HCT116 (cell line): ENCODE data around the gene FIBCD1. TPM values are rescaled to one million over a fixed set of nuclear protein-coding genes. Genes with fewer than 3 reads are reported as not detected.

Experiments
- ATAC-seq: fragments of 200-7000 bp; cut with Tn5 transposase; 2 replicates; pipeline ENCODE4 v1.9.1; 2020; ENCODE audit warnings: mild to moderate bottlenecking, moderate library complexity
- BruUV-seq: library from RNA; stranded (reverse); fragments of 400-500 nt; replicated peaks from 2 replicates; lab custom pipeline; 2021; lab: Mats Ljungman, UMichigan
- CTCF ChIA-PET: fragments of 300-600 bp; sonication (Branson Sonifier 250); formaldehyde crosslinking; loops from one replicate; lab custom pipeline; 2021; ENCODE audit warnings: antibody characterized with exemption; lab: Charles Lee
- POLR2A ChIA-PET: fragments of 300-600, 350-600 bp; sonication (Branson Sonifier 250); formaldehyde crosslinking; loops from one replicate; lab custom pipeline; 2021; ENCODE audit warnings: antibody characterized with exemption; lab: Charles Lee
- RAD21 ChIA-PET, 2 experiments: fragments of 300-600 bp; sonication (Branson Sonifier 250); formaldehyde crosslinking; loops; one replicate each; lab custom pipeline; 2023; ENCODE audit warnings: low total read pairs in 2 of 2; ENCODE audit not compliant: uncharacterized antibody in 2 of 2, unreplicated experiment in 2 of 2, low non-redundant PET in 1 of 2; lab: Charles Lee
- DNase-seq: peaks from one replicate; pipeline ENCODE4 v3.0.0-alpha.2; 2010; ENCODE audit warnings: low read depth, low spot score
- H2AFZ ChIP-seq: fragments of 200-600 bp; shearing (Covaris generic), sonication (generic); 2 replicates; pipeline ENCODE4 v1.6.1; 2017; ENCODE audit warnings: low read depth, mixed run types, mixed read lengths, antibody characterized with exemption, low read length; ENCODE audit not compliant: poor library complexity, severe bottlenecking
- H3K27ac ChIP-seq: 2 replicates; pipeline ENCODE4 v1.5.1; 2012; ENCODE audit warnings: low read depth, low read length
- H3K27me3 ChIP-seq: fragments of 200-600 bp; sonication (generic); 2 replicates; pipeline ENCODE4 v1.6.1; 2016; ENCODE audit warnings: mixed run types, low read length, mixed read lengths; ENCODE audit not compliant: insufficient read depth
- H3K36me3 ChIP-seq, 2 experiments: fragments of 200-500 bp in 1 of 2; fragments of 200-600 bp in 1 of 2; sonication (Bioruptor generic) in 1 of 2; sonication (generic) in 1 of 2; 2 replicates each; pipeline versions ENCODE4 v1.5.1 to v1.6.1; 2014 to 2016; ENCODE audit warnings: low read length in 2 of 2, inconsistent platforms in 1 of 2, mixed read lengths in 1 of 2, mixed run types in 1 of 2; ENCODE audit not compliant: insufficient read depth in 2 of 2, control insufficient read depth in 1 of 2
- H3K4me1 ChIP-seq, 2 experiments: fragments of 200-600 bp in 1 of 2; sonication (generic) in 1 of 2; 2 replicates each; pipeline versions ENCODE4 v1.5.1 to v1.6.1; 2012 to 2017; ENCODE audit warnings: low read length in 2 of 2, inconsistent platforms in 1 of 2, mild to moderate bottlenecking in 1 of 2, mixed read lengths in 1 of 2, mixed run types in 1 of 2, moderate library complexity in 1 of 2; ENCODE audit not compliant: insufficient read depth in 2 of 2, control insufficient read depth in 1 of 2
- H3K4me2 ChIP-seq: fragments of 200-600 bp; sonication (generic); 2 replicates; pipeline ENCODE4 v1.6.1; 2017; ENCODE audit warnings: mixed run types, low read length, mixed read lengths
- H3K4me3 ChIP-seq, 2 experiments: fragments of 200-600 bp in 1 of 2; sonication (generic) in 1 of 2; replicated peaks in 1 of 2; 2 replicates each; pipeline ENCODE4 v1.5.1; 2011 to 2016; ENCODE audit warnings: low read length in 2 of 2, control low read depth in 1 of 2, low read depth in 1 of 2, mild to moderate bottlenecking in 1 of 2, mixed read lengths in 1 of 2, mixed run types in 1 of 2
- H3K79me2 ChIP-seq: fragments of 200-600 bp; sonication (generic); 2 replicates; pipeline ENCODE4 v1.6.1; 2017; ENCODE audit warnings: mild to moderate bottlenecking, mixed run types, low read length, moderate library complexity, mixed read lengths; ENCODE audit not compliant: insufficient read depth
- H3K9ac ChIP-seq: fragments of 200-600 bp; sonication (generic); 2 replicates; pipeline ENCODE4 v1.6.1; 2016; ENCODE audit warnings: low read length, mixed read lengths
- H3K9me2 ChIP-seq: fragments of 200-600 bp; sonication (generic), shearing (Covaris generic); 2 replicates; pipeline ENCODE4 v1.6.1; 2017; ENCODE audit warnings: mixed run types, mild to moderate bottlenecking, moderate library complexity; ENCODE audit not compliant: insufficient read depth
- H3K9me3 ChIP-seq, 2 experiments: fragments of 200-500 bp in 1 of 2; fragments of 200-600 bp in 1 of 2; sonication (Bioruptor generic) in 1 of 2; sonication (generic) in 1 of 2; 2 replicates each; pipeline ENCODE4 v1.6.1; 2014 to 2017; ENCODE audit warnings: low read length in 2 of 2, mixed read lengths in 2 of 2, inconsistent platforms in 1 of 2, low read depth in 1 of 2, mild to moderate bottlenecking in 1 of 2, mixed run types in 1 of 2, moderate library complexity in 1 of 2; ENCODE audit not compliant: control insufficient read depth in 1 of 2, insufficient read depth in 1 of 2
- H4K20me1 ChIP-seq: fragments of 200-600 bp; sonication (generic), shearing (Covaris generic); 2 replicates; pipeline ENCODE4 v1.6.1; 2017; ENCODE audit warnings: mixed run types, mild to moderate bottlenecking, moderate library complexity; ENCODE audit not compliant: insufficient read depth
- CBX3 ChIP-seq: IDR thresholded peaks from 2 replicates; pipeline ENCODE4 v1.6.1; 2012; ENCODE audit warnings: low read depth
- CEBPB ChIP-seq: IDR thresholded peaks from 2 replicates; pipeline ENCODE4 v1.6.1; 2012; ENCODE audit warnings: low read depth
- EZH2 ChIP-seq: fragments of 200-600 bp; sonication (generic); IDR thresholded peaks from 2 replicates; pipeline ENCODE4 v1.6.1; 2017; ENCODE audit warnings: antibody characterized with exemption, mixed run types
- JUND ChIP-seq: IDR thresholded peaks from 2 replicates; pipeline ENCODE4 v1.6.1; 2012
- POLR2A ChIP-seq: IDR thresholded peaks from 2 replicates; pipeline ENCODE4 v1.7.0; 2011; ENCODE audit warnings: borderline replicate concordance; ENCODE audit not compliant: insufficient read depth, insufficient read length; ENCODE audit errors: extremely low read depth
- RAD21 ChIP-seq: IDR thresholded peaks from 2 replicates; pipeline ENCODE4 v1.6.1; 2012; ENCODE audit warnings: low read depth, mild to moderate bottlenecking
- REST ChIP-seq: IDR thresholded peaks from 2 replicates; pipeline ENCODE4 v1.6.1; 2012; ENCODE audit warnings: low read depth
- SP1 ChIP-seq: IDR thresholded peaks from 2 replicates; pipeline ENCODE4 v1.6.1; 2012; ENCODE audit warnings: low read depth
- SRF ChIP-seq: IDR thresholded peaks from 2 replicates; pipeline ENCODE4 v1.6.1; 2012; ENCODE audit warnings: low read depth
- ZNF274 ChIP-seq: fragments of 200-500 bp; sonication (Bioruptor generic); IDR thresholded peaks from 2 replicates; pipeline ENCODE4 v1.6.1; 2014; ENCODE audit warnings: mild to moderate bottlenecking, low read depth, low read length, inconsistent platforms
- intact Hi-C: fragments of 100-400 bp; cut with micrococcal nuclease; formaldehyde crosslinking; loops from 2 replicates; pipeline ENCODE4 v1.10.0; 2022
- total RNA-seq: library from RNA; stranded (reverse); gene quantifications from one replicate; pipeline ENCODE4 v1.2.1, GENCODE V29; 2021; ENCODE audit not compliant: unreplicated experiment
- TF ChIP-seq, protein P1 (sequence below): IDR thresholded peaks from 2 replicates; pipeline ENCODE4 v1.6.1; 2012
- TF ChIP-seq, protein P2 (sequence below): IDR thresholded peaks from 2 replicates; pipeline ENCODE4 v1.6.1; 2012

The FIBCD1 gene
- total RNA-seq, 1 experiment from 2014 or later: 26.1 TPM

DNA sequence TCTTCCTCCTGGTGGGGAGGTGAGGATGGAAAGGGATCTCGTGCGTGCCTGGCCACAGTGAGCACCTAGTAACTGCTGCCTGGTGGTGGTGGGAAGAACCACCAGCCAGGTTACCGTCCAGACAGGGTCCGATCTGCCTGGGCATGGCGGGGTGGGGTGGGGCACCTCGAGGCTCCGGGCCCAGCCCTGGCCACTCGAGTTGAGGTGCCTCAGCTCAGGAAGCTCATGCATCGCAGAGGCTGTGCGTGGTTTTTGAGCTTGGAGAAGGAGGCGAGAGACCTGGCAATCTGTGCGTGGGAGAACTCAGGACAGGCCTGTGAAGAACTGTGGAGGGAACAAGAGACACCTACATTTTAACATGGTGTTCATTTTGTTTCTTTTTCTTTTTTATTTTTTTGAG lies 31.0 kb upstream of the FIBCD1 start:
- no peak overlapping the region for H2AFZ ChIP-seq
- no peaks in the 10 kb centered on the region for H4K20me1 ChIP-seq

More for the DNA sequence above, 31.0 kb upstream of the FIBCD1 start:
- ChIA-PET CTCF (no interaction called here), POLR2A (no interaction called here), RAD21 (no interaction called here)
- H3K27me3 ChIP-seq: peaks cover 3% of the 10 kb centered on the region; the same call in 1 of the 2 replicates
- H3K36me3 ChIP-seq: no peaks in the 10 kb centered on the region
- H3K9me2 ChIP-seq: no peaks in the 10 kb centered on the region
- H3K4me2 ChIP-seq: no peak overlapping the region
- no peak overlapping the region for H3K4me3 ChIP-seq
- ATAC-seq (no peak), DNase-seq (no peak)
- H3K9ac ChIP-seq: no peak overlapping the region
- no peak for TF ChIP-seq SP1
- TF ChIP-seq POLR2A: no peak
- no peak for TF ChIP-seq EZH2
- no peak for TF ChIP-seq CEBPB
- no peak for TF ChIP-seq RAD21
- TF ChIP-seq ZNF274: no peak
- TF ChIP-seq, protein P1, sequence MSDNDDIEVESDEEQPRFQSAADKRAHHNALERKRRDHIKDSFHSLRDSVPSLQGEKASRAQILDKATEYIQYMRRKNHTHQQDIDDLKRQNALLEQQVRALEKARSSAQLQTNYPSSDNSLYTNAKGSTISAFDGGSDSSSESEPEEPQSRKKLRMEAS: no peak
- TF ChIP-seq SRF: no peak
- TF ChIP-seq, protein P2, sequence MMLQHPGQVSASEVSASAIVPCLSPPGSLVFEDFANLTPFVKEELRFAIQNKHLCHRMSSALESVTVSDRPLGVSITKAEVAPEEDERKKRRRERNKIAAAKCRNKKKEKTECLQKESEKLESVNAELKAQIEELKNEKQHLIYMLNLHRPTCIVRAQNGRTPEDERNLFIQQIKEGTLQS: no peak
- no peak for TF ChIP-seq CBX3
- no peak for TF ChIP-seq REST
- TF ChIP-seq JUND: no peak
- no TSS peak for BruUV-seq
- H3K4me1 ChIP-seq: no peaks in the 10 kb centered on the region
- H3K27ac ChIP-seq: no peak overlapping the region
- H3K79me2 ChIP-seq: no peaks in the 10 kb centered on the region
- intact Hi-C loops: no loop called here
- no peaks in the 10 kb centered on the region for H3K9me3 ChIP-seq
